OCI-LY7 (cell line): ENCODE data around the gene EFNA2. TPM values are rescaled to one million over a fixed set of nuclear protein-coding genes. Genes with fewer than 3 reads are reported as not detected.

Source experiments
- BruUV-seq: library from RNA; stranded (reverse); fragments of 400-500 nt; replicated peaks from 2 replicates; lab custom pipeline; 2021; lab: Mats Ljungman, UMichigan
- CTCF ChIA-PET: fragments of 300-600 bp; sonication (Branson Sonifier 250); formaldehyde crosslinking; loops from one replicate; lab custom pipeline; 2022; ENCODE audit warnings: antibody characterized with exemption; ENCODE audit not compliant: unreplicated experiment; lab: Charles Lee
- POLR2A ChIA-PET: fragments of 300-600 bp; sonication (Branson Sonifier 250); formaldehyde crosslinking; loops from one replicate; lab custom pipeline; 2022; ENCODE audit warnings: antibody characterized with exemption; lab: Charles Lee
- DNase-seq: peaks from one replicate; pipeline ENCODE4 v3.0.0-alpha.2; 2015; ENCODE audit warnings: low spot score
- H2AFZ ChIP-seq: fragments of 200-600 bp; sonication (generic), shearing (Covaris generic); 2 replicates; pipeline ENCODE4 v1.6.1; 2014; ENCODE audit warnings: mild to moderate bottlenecking, antibody characterized with exemption, low read length, moderate library complexity
- H3K27ac ChIP-seq: fragments of 200-600 bp; sonication (generic); 2 replicates; pipeline ENCODE4 v1.5.1; 2014; ENCODE audit warnings: mixed run types, low read depth, mild to moderate bottlenecking, moderate library complexity, low read length, inconsistent platforms; ENCODE audit not compliant: poor library complexity, severe bottlenecking
- H3K36me3 ChIP-seq: fragments of 200-600 bp; sonication (generic); 2 replicates; pipeline ENCODE4 v1.6.1; 2014; ENCODE audit warnings: mild to moderate bottlenecking, antibody characterized with exemption, low read length, moderate library complexity, mixed read lengths; ENCODE audit not compliant: insufficient read depth
- H3K4me1 ChIP-seq: fragments of 200-600 bp; sonication (generic); 2 replicates; pipeline ENCODE4 v1.5.1; 2014; ENCODE audit warnings: mild to moderate bottlenecking, low read length; ENCODE audit not compliant: insufficient read depth, poor library complexity, severe bottlenecking
- H3K4me2 ChIP-seq: fragments of 200-600 bp; sonication (generic); 2 replicates; pipeline ENCODE4 v1.6.1; 2014; ENCODE audit warnings: mild to moderate bottlenecking, low read length
- H3K4me3 ChIP-seq: fragments of 200-600 bp; sonication (generic); 2 replicates; pipeline ENCODE4 v1.5.1; 2014; ENCODE audit warnings: mild to moderate bottlenecking, low read depth, low read length; ENCODE audit not compliant: poor library complexity, severe bottlenecking
- H3K79me2 ChIP-seq: fragments of 200-600 bp; sonication (generic); 2 replicates; pipeline ENCODE4 v1.6.1; 2016; ENCODE audit warnings: low read depth, mild to moderate bottlenecking, low read length, moderate library complexity, mixed read lengths; ENCODE audit not compliant: insufficient read depth
- H3K9me2 ChIP-seq: fragments of 200-600 bp; sonication (generic); 2 replicates; pipeline ENCODE4 v1.6.1; 2016; ENCODE audit warnings: mild to moderate bottlenecking, low read length, mixed read lengths; ENCODE audit not compliant: insufficient read depth
- H3K9me3 ChIP-seq: fragments of 200-600 bp; sonication (generic); 2 replicates; pipeline ENCODE4 v1.6.1; 2014; ENCODE audit warnings: mild to moderate bottlenecking, mixed run types, low read length, mixed read lengths
- H4K20me1 ChIP-seq: fragments of 200-600 bp; sonication (generic); 2 replicates; pipeline ENCODE4 v1.6.1; 2014; ENCODE audit warnings: mild to moderate bottlenecking, antibody characterized with exemption, low read length, moderate library complexity, mixed read lengths; ENCODE audit not compliant: insufficient read depth
- EZH2phosphoT487 ChIP-seq: fragments of 200-600 bp; sonication (generic); IDR thresholded peaks from 2 replicates; pipeline ENCODE4 v1.6.1; 2018; ENCODE audit warnings: low read depth, borderline replicate concordance, mild to moderate bottlenecking, mixed run types, antibody characterized with exemption, low read length, moderate library complexity, mixed read lengths
- intact Hi-C: fragments of 100-400 bp; cut with micrococcal nuclease; formaldehyde crosslinking; loops from one replicate; pipeline ENCODE4 v1.10.0; 2022; ENCODE audit not compliant: unreplicated experiment
- total RNA-seq, 2 experiments: library from RNA; depleted of rRNA in 1 of 2; stranded (reverse); fragments of >200 nt in 1 of 2; shearing (Covaris generic) in 1 of 2; gene quantifications; 2 replicates each; pipeline ENCODE4 v1.2.3, GENCODE V29; 2014 to 2022
- TF ChIP-seq, protein P1 (sequence below): fragments of 200-600 bp; sonication (generic); conservative IDR thresholded peaks from 2 replicates; pipeline ENCODE4 v1.5.1; 2014; ENCODE audit warnings: mild to moderate bottlenecking, antibody characterized with exemption, low read length, moderate library complexity, mixed read lengths

Gene EFNA2
- total RNA-seq, 2 experiments from 2014 or later: not detected

DNA sequence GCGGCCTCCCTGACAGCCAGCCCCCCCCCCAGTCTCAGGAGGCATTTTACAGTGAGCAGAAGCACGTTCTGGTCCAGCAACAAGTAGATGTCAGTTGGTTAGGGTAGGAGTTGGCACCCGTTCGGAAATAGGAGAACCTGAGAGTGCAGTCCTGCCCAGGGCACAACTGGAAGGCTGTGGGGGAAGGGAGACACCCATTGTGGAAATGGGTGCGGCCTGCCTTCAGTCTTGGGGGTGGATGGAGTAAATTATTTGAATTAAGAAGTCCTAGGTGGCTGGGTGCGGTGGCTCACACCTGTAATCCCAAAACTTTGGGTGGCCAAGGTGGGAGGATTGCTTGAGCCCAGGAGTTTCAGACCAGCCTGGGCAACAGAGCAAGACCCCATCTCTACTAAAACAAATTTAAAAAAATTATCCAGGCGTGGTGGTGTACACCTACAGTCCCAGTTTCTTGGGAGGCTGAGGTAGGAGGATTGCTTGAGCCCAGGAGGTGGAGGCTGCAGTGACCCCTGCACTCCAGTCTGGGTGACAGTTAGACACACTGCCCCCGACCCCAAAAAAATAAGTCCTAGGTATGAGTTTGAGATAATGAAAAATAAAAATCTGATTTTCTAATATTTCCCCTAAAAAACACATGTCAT lies 15.3 kb upstream of the EFNA2 start:
- H3K27ac ChIP-seq: peak overlapping the region; percentile 69
- DNase-seq: peak; percentile 47
- H3K9me3 ChIP-seq: no peaks in the 10 kb centered on the region
- H3K79me2 ChIP-seq: peaks cover 46% of the 10 kb centered on the region
- H3K4me3 ChIP-seq: peak overlapping the region; percentile 82
- intact Hi-C loops: no loop called here
- TF ChIP-seq, protein P1, sequence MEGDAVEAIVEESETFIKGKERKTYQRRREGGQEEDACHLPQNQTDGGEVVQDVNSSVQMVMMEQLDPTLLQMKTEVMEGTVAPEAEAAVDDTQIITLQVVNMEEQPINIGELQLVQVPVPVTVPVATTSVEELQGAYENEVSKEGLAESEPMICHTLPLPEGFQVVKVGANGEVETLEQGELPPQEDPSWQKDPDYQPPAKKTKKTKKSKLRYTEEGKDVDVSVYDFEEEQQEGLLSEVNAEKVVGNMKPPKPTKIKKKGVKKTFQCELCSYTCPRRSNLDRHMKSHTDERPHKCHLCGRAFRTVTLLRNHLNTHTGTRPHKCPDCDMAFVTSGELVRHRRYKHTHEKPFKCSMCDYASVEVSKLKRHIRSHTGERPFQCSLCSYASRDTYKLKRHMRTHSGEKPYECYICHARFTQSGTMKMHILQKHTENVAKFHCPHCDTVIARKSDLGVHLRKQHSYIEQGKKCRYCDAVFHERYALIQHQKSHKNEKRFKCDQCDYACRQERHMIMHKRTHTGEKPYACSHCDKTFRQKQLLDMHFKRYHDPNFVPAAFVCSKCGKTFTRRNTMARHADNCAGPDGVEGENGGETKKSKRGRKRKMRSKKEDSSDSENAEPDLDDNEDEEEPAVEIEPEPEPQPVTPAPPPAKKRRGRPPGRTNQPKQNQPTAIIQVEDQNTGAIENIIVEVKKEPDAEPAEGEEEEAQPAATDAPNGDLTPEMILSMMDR: no peak
- no peak for TF ChIP-seq EZH2phosphoT487
- H3K4me2 ChIP-seq: peak overlapping the region; percentile 100
- no peak overlapping the region for H2AFZ ChIP-seq
- POLR2A ChIA-PET: no interaction called here
- peaks cover 56% of the 10 kb centered on the region for H3K36me3 ChIP-seq
- CTCF ChIA-PET: no interaction called here
- H3K4me1 ChIP-seq: peaks cover 81% of the 10 kb centered on the region
- no peaks in the 10 kb centered on the region for H3K9me2 ChIP-seq
- TSS peak; percentile 53 for BruUV-seq
- H4K20me1 ChIP-seq: peaks cover 3% of the 10 kb centered on the region; the same call in 1 of the 2 replicates

DNA sequence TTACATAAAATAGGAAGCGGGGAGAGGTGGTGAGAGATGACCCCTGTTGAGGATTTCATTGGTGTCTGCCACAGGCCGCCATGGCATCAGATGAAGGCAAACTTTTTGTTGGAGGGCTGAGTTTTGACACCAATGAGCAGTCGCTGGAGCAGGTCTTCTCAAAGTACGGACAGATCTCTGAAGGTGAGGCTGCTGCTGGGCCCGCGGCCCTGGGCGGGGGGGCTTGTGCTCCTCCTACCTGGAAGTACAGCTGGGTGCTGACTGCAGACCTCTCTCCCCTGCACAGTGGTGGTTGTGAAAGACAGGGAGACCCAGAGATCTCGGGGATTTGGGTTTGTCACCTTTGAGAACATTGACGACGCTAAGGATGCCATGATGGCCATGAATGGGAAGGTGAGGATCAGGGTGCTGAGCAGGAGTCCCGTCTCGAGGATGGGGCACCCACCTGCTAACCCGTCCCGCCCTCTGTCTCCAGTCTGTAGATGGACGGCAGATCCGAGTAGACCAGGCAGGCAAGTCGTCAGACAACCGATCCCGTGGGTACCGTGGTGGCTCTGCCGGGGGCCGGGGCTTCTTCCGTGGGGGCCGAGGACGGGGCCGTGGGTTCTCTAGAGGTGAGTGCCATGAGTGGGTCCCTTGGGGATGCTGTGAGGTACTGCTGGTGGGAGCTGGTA lies 14.7 kb upstream of the EFNA2 start:
- peak overlapping the region; percentile 100 for H3K4me2 ChIP-seq
- peaks cover 47% of the 10 kb centered on the region for H3K79me2 ChIP-seq
- H4K20me1 ChIP-seq: peaks cover 3% of the 10 kb centered on the region; the same call in 1 of the 2 replicates
- no peaks in the 10 kb centered on the region for H3K9me2 ChIP-seq
- H3K4me1 ChIP-seq: peaks cover 74% of the 10 kb centered on the region
- H3K36me3 ChIP-seq: peaks cover 57% of the 10 kb centered on the region
- TF ChIP-seq EZH2phosphoT487: no peak
- TF ChIP-seq, protein P1: no peak
- peak overlapping the region; percentile 82 for H3K4me3 ChIP-seq
- peak overlapping the region; percentile 69 for H3K27ac ChIP-seq
- intact Hi-C loops: no loop called here
- no TSS peak for BruUV-seq
- DNase-seq: peak; percentile 48
- H3K9me3 ChIP-seq: no peaks in the 10 kb centered on the region
- H2AFZ ChIP-seq: no peak overlapping the region
- POLR2A ChIA-PET: no interaction called here
- CTCF ChIA-PET: no interaction called here
